GM21619 (cell line): Measurements from ENCODE around the gene RSBN1L.

ENCODE experiments used
- ATAC-seq: cut with Tn5 transposase; IDR thresholded peaks from one replicate; pipeline ENCODE4 v1.9.1; 2021; ENCODE audit not compliant: unreplicated experiment

The RSBN1L gene

DNA sequence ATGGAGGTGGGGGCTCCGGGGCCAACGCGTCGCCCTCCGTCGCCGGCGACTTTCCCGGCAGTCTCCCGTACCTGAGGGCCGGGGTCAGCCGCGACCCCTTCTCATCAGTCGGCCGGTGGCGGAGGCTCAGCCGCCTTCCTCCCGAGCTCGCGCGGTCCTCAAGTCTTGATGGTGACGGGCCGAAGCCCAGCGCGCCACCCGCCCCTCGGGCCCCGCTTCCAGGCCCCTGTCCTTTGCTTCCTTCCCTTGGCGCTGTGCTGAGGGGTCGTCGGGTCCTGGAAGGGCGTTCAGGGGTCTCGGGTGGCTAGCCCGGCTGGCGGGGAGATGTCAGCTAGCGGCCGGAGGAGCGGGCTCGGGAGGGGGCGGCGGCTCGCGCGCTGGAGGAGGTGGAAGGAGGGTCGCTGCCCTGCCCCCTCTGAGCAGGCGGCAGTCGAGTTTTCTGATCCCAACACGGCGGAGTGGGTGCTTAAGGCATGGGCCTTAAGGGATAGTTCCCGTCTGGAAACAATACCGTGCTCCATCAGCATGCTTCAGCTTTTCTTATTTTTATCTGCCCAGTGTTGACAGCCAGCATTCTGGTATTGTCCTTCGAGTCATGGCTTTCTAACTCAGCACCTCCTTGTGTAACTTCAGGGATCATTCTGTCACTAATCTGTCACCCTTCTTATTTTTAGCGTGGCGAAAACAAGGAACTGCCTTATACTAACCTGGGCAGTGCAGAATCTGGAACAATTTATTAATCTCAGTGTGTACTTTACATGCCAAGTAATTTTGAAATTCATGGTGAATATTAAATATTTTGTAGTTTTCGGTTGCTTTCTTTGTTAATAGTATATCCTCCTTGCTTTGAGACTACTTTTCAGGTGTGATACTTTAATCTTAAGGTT lies 103.1 kb downstream of the RSBN1L start:
- ATAC-seq: no peak

DNA sequence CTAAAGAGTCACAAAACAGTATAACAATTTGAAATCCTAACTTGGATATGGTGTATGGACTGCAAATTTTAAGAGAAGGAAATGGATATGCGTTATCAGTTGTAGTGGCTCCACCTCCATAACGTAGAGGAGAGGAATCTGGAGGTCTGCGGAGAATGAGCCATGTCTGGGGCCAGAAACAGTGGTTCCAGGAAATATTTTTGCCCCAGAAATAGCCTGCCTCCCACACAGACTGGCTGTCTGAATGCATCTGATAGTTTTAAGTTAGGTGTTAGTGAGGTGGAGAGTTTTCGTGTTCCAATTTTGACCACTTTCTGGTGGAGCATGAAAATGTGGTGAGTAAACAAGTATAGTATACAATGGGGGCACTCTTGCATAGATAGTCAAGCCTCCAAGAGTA lies 103.9 kb downstream of the RSBN1L start:
- ATAC-seq: no peak

DNA sequence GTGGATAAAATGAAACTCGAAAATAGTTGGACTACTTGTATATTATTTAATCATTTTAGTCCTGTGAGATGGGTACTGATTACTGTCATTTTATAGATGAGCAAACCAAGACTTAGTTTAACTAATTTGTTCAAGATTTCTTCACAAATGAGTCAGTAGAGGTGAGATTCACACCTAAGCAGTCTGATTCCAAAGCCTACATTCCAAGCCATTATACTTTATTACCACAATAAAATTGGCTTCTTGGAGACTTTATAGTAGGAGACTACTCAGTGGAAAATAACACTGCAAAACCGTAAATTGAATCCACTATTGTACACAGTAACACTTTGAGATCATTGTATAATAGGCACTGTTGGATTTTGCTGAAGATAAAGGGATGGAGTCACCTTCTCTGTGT lies 104.5 kb downstream of the RSBN1L start:
- no peak for ATAC-seq

DNA sequence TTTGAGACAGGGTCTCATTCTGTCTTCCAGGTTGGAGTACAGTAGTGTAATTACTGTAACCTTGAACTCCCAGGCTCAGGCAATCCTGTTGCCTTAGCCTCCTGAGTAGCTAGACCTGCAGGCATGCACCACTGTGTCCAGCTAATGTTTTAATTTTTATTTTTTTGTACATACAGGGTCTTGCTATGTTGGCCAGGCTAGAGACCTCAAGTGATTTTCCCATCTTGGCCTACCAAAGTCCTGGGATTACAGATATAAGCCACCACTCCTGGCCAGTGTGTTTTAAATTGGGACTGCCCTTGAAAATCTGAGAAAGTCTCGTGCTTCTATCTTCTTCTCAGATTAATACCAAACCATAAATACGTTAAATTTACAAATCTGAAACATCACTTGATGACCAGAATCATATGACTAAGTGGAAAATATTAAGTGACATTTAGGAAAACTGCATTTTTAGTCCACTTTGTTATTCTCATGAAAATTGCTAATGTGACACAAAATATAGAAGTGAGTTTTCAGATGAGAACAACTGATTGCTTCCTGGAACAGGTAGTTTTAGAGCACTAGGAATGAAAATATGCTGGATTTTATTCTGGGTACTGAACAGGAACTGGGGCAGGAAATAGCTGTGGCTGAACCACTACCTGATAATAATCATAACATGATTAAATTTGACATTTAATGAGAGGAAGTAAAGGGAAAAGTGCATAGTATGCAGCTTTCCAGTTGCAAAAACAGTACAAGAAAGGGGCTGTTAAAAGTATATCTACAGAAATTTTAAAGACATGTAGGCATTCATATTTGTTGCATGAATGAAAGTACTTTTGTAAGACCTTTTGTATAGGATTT lies 106.5 kb downstream of the RSBN1L start:
- no peak for ATAC-seq

DNA sequence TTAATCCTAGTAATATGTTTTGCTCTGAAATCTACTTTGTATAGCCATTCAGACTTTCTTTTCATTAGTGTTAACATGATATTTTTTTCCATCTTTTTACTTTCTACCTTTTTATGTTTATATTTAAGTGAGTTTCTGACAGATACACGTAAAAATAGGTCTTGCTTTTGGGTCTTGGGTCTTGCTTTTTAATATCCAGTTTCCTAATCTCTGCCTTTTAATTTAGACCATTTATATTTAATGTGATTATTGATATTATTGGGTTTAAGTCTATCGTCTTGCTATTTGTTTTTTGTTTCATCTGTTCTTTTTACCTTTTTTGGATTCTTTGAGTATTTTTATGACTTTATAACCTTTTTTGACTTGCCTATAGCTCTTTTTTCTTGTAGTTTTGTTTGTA lies 110.2 kb downstream of the RSBN1L start:
- no peak for ATAC-seq

DNA sequence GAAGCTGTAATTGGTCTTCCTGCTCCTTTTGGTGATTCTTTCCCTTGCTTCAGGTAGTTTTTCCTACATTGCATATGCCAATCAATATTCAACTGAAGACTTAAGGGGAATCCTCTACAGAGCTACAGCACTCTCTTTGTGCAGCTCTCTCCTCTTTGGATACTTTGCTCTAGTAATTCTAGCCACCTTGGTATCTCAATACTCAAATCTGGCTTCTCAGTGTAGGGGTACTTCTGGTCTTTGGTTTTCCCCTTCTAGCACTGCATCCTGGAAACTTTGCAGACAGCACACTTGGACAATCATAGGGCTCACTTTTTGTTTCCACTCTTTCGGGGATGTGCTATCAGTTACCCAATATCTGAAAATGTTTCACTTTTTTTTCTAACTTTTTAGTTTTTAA lies 112.3 kb downstream of the RSBN1L start:
- ATAC-seq: no peak

DNA sequence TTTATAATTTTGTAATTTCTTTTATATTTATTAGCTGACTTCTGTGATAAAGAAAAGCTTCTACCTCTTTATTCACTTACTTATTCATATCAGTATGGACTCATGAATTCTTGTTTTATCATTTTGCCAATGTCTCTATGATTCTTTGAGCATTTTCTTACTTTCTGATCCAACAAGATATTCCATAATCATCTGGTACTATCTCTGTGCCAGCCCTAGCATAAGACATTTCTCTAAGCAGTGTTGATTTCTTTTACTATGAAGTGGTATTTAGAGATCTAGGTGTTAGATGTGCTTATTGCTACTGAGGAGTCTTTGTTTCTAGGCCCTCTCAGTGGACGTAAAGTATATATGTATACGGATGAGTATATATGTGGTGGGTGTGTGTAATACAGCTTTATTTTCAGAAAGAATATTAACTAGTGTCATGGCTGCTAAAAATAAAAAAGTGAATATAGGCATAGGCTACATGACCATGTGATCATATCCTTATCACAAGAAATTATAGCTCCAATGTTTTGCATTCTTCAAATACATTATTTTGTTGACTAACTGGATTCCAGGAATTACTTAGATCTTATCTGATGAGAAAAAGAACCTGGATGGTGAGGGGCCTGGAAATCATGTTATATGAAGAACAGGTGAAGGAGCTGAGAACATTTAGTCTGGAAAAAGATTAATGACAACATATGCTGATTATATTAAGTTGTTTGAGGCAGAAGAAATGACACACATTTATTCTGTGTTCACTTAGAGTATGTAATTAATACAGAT lies 115.4 kb downstream of the RSBN1L start:
- no peak for ATAC-seq

DNA sequence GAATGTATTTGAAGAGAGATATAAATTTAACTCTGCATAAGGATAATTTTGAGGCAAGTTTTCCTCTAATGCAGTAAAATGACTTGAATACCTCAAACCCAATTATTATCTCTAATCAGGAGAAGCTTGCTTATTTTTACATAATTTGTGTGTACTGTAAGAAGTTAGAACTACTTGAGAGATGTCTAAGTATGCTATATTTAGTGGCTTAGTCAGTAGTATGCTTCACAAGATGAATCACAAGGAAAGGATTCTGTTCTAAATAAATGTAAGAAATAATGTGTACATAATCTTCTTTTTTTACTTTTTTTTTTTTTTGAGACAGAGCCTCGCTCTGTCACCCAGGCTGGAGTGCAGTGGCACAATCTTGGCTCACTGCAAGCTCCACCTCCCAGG lies 116.0 kb downstream of the RSBN1L start:
- no peak for ATAC-seq

DNA sequence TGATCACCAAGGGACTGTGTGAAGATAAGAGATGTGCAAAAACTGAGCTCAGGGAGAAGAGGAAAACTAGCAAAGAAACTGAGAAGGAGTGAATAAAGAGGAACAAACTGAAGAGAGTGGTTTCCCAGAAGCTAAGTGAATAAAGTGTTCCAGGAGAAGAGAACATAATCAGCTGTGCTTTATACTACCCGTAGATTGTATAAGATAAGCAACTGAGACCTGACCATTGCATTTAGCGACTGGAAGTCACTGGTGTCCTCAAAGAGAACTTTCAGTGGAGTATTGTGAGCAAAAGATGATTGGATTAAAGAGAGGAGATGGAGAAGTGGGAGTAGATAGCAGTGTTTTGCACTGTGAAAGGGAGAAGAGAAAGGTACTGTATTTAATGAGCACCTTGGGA lies 116.9 kb downstream of the RSBN1L start:
- ATAC-seq: no peak

DNA sequence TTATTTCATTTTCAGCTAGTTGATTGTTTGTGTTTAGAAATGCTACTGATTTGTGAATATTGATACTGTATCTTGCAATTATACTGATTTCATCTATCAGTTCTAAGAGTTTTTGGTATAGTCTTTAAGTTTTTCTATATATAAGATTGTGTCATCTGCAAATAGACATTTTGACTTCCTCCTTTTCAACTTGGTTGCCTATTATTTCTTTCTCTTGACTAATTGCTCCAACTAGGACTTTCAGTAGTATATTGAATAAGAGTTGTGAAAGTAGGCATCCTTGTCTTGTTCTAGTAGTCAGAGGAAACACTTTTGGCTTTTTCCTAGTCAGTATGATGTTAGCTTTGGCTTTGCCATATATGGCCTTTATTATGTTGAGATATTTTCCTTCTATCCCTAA lies 122.8 kb downstream of the RSBN1L start:
- no peak for ATAC-seq

DNA sequence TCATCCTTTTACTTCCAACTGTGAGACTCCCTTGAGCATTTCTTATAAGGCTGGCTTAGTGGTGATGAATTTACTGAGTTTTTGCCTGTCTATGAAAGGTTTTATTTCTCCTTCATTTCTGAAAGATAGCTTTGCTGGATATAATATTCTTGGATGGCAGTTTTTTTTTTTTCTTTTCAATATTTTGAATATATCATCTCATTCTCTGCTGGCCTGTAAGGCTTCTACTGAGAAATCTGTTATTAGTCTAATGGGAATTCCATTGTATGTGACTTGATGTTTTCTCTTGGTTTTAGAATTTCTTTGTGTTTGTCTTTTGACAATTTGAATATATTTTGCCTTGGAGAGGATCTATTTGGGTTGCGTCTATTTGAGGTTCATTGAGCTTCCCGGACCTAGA lies 124.7 kb downstream of the RSBN1L start:
- ATAC-seq: no peak

DNA sequence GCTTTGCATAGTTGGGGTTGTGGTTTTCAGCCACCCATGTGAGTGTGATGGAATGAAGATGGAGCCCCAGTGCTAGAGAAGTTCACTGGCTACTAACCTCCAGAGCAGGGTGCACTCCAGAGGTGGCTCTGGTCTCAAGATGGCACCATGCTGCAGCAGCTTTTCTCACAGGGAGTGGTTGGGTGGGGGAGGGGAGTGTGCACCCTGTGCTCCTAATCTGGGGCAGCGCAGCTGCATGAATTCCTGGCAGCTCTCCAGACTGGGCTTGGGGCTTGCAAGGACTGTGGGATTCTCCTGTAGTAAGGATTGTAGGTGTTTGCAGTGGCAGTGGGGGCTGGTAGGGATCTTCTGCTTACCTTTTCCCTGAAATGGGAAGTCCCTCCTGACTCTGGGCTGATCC lies 126.0 kb downstream of the RSBN1L start:
- no peak for ATAC-seq

DNA sequence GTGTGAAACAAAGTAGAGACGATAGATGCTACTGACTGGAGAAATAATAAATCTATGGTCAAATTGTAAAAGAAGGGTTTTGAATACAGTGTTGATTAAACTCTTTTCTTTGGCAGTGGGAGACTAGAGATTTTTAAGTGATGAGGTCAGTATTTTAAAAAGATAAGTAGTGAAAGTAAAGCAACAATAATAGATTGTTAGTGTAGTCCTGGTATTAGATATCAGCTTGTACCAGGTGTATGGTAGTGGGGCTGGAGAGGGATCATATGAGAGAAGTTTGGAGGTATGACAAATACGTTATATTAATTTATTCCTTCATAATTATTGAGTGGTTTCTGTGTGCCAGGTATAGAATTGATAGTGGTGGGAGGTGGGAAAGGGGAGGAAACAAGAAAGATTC lies 127.5 kb downstream of the RSBN1L start:
- no peak for ATAC-seq

DNA sequence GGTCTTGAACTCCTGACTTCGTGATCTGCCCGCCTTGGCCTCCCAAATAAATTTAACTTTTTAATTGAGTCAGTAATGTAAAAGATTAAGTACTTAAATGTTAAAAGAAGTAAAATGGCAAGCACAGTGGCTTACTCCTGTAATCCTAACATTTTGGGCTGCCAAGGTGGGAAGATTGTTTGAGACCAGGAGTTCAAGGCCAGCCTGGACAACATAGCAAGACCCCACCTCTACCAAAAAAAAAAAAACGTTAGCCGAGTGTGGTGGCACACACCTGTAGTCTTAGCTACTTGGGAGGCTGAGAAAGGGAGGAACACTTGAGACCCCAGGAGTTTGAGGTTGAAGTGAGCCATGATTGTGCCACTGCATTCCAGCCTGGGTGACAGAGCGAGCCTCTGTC lies 128.4 kb downstream of the RSBN1L start:
- ATAC-seq: no peak

DNA sequence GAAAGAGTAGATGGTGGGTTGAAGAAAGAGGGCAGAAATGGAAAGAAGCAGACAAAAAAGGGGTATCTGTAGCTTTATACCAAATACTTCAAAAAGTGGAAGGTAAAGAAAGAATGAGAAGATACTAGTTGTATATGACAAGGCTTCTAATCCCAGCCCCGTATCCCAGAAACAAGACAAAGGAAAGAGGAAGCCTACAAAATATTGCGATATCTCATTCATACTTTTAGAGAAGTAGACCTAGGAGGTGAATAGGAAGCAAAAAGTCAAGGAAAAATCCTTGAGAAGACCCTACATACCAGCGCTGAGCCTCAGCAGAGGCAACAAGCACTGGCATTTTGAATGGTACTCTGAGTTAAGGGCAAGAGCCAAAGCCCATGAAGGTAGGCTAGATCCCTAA lies 128.9 kb downstream of the RSBN1L start:
- no peak for ATAC-seq

DNA sequence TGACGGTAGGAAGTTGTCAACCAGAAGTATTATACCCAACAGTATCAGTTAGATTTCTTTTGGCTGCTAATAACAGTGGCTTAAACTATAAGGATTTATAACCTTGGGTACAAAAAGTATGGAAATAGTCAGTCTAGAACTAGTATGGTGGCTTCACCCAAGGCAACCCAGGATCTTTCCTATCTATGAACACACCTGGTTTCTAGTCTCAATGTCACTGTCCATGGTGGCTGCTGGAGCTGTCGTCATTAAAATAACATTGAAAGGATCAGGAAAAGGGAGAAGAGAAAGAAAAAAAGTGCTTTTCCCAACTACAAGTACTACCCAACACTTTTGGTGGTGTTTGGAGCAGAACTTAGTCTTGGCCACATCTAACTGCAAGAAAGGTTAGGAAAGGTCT lies 130.0 kb downstream of the RSBN1L start:
- ATAC-seq: no peak

DNA sequence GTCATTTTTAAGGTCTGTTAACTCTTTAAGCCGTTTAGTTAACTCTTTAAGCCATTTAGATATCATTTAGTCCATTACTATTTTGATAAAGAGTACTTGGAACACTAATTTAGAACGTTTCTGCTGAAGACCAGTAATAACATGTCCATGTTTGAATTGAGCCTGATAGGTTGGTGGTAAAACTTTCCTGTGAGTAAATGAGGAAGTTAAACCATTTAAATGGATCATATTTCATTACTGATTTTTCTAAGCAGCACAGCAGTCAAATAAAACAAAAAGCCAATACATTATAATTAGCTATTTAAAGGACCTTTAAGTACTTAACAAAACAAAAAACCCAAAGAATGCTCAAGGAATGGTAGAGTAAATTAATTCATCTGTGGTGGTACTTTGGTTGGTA lies 131.7 kb downstream of the RSBN1L start:
- no peak for ATAC-seq

DNA sequence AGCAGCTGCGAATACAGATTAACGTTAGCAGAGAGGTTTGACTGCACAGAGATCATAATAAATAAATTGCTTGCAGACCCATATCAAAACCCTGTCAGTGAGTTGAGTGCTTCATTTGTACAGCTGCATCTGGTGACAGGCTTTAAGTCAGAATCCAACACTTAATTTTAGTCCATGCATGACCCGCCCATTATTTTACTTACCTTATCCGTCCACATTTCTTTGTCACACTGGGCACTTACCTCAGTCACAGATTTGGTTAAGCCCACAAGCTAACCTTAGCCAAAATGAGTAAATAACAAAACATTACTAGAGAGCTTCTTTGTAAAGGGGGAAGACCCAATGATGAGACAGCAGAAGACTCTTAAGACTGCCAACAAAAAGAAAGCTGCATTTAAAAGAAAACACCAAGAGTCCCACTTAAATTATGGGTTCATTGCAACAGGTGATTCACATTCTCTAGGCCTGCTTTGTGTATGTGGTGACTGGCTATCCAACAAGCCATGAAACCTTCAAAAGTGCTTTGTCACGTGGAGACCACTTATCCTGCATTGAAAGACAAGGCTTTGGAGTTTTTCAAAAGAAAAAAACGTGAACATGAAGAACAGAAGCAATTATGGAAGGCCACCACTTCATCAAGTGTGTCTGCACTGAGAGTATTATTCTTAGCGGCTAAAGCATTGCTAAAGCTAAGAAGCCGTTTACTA lies 134.5 kb downstream of the RSBN1L start:
- no peak for ATAC-seq

DNA sequence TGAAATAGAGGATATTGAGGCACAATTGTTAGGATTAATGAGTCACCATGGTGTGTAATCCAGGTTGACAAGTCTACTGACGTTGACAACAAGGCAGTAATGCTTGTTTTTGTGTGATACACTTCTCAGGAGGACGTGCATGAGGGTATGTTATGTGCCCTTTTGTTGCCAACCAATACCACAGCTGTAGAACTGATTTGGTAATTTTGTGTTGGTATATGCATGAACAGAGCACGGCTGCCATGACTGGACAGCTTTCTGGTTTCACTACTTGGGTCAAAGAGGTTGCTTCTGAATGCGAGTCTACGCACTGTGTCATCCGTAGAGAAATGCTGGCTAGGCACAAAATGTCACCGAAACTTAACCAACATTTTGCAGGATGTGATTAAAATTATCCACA lies 135.2 kb downstream of the RSBN1L start:
- no peak for ATAC-seq

DNA sequence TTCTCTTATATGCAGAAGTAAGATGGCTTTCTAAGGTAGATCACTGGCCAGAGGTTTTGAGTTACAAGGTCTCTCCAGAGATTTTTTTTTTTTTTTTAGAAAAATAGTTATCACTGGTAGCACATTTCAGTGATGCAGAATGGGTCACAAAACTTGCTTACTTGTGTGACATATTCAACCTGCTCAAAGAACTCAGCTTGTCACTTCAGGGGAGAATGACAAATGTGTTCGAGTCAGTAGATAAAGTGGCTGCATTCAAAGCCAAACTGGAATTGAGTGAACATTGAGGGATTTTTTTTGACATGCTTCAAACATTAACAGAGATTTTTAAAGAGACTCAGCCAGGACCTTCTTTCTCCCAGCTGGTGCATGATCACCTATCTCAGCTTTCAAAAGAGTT lies 135.7 kb downstream of the RSBN1L start:
- ATAC-seq: no peak
